GM19468 (cell line): ENCODE data around the gene PABPN1L.

ENCODE experiments used
- ATAC-seq: cut with Tn5 transposase; IDR thresholded peaks from one replicate; pipeline ENCODE4 v1.9.1; 2021; ENCODE audit warnings: mild to moderate bottlenecking, moderate library complexity, moderate number of reproducible peaks; ENCODE audit not compliant: unreplicated experiment; ENCODE audit errors: extremely low read depth

The PABPN1L gene

GRCh38 chr16:88885693-88886280, 19.3 kb upstream of the PABPN1L start:
- no peak for ATAC-seq

GRCh38 chr16:88884569-88885271, 18.3 kb upstream of the PABPN1L start:
- ATAC-seq = no peak

DNA sequence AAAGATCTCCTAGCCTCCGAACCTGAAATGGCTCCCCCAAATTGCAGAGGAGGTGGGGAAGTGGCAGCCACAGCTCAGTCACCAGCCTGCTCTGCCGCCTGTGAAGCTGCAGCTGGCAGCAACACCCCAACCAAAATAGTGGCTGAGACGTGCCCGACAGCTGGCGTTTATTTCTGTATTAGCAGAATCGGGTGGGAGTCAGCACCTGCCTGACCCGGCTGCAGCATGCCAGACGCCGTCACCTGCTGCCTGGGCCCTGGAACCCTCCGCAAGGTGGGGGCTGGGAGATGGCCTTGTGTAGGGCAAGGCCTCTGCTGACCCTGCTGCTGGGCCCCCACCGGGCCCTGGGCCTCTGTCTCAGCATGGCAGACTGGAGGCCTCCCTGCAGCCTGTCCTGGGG, 17.5 kb upstream of the PABPN1L start:
- no peak for ATAC-seq

- ATAC-seq = no peak
Observed at GRCh38 chr16:88883117-88883895, 16.8 kb upstream of the PABPN1L start.

DNA sequence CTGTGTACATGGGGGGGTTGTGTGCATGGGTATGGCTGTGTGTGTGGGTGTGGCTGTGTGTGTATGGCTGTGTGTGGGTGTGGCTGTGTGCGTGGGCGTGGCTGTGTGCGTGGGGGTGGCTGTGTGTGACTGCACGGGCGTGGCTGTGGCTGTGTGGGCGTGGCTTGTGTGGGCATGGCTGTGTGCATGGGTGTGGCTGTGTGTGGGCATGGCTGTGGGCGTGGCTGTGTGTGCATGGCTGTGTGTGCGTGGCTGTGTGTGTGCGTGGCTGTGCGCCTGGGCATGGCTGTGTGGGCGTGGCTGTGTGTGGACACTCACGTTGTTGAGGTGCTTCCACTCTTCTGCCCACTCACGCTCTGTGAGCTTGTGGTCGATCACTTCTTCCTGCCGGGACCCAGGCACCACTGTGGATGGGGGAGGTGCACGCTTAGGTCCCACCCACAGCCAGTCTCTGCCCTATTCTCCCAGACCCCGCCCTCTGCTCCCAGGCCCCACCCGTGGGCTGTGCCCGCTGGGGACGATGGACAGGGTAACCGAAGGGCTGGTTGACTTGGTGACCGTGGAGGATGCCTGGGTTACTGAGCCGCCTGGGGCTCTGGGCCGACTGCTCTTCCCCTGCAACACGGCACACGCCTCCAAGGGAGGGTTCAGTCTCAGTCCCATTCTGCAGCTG, 16.0 kb upstream of the PABPN1L start:
- no peak for ATAC-seq

DNA sequence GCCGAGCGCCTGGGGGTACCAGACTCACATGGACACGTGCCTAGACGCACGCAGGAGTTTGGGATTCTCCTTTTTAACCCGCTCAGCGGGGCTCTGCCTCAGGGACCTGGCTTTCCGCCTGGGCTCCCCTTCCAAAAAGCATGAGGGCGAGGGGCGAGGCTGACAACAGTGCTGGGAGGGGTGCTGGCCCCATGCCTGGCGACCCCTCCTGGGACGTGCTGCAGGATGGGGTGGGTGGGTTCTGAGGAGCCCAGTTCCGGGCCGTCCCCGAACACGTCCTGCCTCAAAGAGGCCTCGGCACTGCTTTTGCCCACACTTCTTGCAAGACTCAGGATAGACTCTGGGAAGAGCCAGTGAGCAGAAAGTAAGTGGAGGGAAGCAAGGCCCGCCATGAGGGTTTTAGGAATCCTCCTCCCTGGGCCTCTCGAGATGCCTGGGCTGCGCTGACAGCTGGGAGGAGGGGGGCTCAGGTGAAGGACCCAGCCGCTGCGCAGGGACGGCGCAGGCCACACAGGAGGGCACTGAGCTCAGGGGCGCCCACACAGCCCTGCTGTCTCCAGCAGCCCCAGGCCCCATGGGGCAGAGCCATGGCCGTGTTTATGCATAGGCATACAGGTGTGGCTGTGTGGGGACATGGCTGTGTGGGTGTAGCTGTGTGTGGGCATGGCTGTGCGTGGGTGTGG, 15.4 kb upstream of the PABPN1L start:
- no peak for ATAC-seq

DNA sequence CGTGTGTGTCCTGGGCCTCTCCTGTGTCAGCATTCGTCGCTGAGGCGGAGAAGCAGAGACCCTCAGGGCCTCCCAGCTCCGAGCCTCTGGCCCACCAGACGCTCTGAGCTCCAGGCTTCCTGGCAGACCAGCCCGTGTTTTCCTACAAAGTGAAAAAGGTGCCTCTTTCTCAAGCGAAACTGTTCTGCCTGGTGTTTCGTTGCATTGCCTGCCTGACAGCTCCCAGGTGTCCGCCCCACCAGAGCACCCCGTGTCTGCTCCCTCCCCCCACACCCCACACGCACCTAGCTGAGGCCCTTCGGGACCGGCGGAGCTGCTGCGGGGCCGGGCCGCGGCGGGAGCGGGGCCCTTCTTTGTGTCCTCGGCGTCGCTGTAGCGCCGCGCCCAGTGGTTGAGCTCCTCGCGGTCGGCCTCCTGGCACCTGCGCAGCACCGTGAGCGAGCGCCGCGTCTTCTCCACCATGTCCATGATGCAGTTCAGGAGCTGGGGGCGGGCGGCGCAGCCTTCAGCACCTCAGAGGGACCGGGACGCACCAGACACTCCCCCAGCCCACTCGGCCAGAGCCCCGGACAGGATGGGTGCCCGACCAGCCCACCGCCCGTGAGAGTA, 14.7 kb upstream of the PABPN1L start:
- no peak for ATAC-seq

DNA sequence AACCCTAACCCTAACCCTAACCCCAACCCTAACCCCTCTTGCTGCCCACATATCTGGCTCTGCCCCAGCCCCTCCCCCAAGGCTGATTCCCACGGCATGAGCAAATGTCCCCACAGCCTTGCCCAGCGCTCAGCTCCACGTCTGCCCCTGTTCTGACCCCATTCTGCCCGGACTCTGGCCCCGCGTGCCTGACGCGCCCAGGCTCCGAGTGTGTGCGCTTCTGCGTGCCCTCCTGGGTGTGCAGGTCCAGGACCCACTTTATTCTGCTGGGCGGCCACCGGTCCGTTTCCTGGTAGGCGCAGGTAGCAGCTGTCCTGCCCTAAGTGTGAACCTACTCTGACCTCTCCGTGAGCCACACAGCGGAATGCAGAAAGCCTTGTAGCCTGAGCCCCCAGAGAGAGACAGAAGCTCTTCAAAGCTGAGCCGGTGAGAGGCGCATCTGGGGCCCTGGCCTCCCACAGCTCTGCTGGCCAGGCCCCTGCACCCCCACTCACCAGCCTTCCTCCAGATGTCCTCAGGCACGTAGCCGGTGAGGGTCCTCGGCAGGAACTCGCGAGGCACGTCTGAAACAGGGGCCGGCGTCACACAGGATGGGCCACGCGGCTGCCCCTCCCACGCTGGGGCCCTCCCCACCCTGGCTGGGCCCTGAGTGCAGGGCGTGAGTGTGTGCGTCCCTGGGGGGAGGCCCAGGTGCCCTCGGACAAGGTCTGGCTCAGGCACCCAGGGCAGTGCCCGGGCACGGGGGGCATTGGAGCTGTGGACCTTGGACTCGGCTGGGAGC, 14.0 kb upstream of the PABPN1L start:
- no peak for ATAC-seq

GRCh38 chr16:88879788-88880055, 13.3 kb upstream of the PABPN1L start:
- ATAC-seq = no peak

GRCh38 chr16:88878967-88879787, 12.7 kb upstream of the PABPN1L start:
- no peak for ATAC-seq

GRCh38 chr16:88878356-88878755, 11.9 kb upstream of the PABPN1L start:
- ATAC-seq = no peak

DNA sequence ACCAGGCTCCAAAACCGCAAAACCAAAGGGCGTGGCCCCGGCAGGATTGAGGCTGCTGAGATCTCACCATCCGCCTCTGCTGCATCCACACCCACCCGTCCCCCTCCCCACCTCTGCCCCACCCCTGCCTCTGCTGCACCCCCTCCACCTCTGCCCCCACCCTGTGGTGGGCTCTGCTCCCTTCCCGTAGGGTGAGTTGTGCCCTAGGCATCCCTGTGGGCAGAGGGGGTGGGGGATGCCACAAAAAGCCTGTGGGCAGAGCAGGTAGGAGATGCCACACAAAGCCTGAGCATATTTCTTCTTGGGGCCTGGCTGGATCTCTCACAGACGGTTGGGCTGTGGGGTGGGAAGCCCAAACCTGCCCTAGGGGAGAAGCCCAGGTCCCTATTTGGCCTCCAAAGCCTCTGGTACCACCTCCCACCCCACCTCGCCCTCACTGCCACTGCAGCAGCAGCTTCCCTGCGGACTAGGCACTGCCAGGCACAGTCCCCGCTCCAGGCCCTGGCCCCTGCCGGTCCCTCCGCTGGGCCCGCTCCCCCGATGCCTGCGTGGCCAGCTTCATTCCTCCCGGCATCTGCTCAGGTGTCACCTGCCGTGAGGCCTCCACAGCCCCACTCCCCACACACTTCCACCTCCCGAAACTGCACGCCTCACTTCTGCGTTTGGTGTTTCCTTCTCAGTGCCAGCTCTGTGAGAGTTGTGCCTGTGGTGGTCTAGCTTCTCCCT, 11.3 kb upstream of the PABPN1L start:
- ATAC-seq = no peak

- ATAC-seq = no peak
Observed at GRCh38 chr16:88876942-88877526, 10.6 kb upstream of the PABPN1L start.

DNA sequence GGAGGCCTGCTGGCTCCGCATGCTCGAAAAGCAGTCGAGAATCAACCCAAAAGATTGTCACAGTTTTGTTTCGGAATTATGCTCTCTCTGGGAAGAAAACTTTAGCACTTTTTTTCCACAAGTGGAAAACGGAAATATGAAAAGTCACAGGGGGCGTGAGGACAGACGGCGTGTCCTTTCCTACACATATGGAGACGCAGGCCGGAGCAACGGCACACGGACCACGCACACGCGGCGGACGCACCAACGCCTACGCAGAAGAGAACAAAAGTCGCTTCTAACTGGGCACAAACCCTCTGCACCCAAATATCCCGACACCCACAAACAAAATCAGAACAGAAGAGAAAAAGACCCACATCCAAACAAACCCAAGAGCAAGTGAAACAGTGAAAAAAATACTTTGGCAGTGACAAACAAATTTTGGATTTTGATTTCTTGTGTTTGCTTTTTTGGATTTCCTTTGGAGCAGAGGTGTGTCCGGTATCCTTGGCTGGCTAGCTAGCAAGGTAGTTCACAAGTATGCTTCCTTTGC, 9.3 kb upstream of the PABPN1L start:
- no peak for ATAC-seq

GRCh38 chr16:88874938-88875599, 8.6 kb upstream of the PABPN1L start:
- ATAC-seq = no peak

GRCh38 chr16:88872650-88873331, 6.3 kb upstream of the PABPN1L start:
- no peak for ATAC-seq
